Adrenal gland (tissue), 12 donors: ENCODE results near the gene ZNF827. TPM values are rescaled to one million over a fixed set of nuclear protein-coding genes. Genes with fewer than 3 reads are reported as not detected.

Experiments used
- DNase-seq, 7 donors: peaks; one replicate each; pipeline ENCODE4 v3.0.0-alpha.2; 2019 to 2020
- H3K27ac ChIP-seq, 5 donors: fragments of 200-600 bp; sonication (generic) in 4 of 5; 1 replicate in 3 of 5; 2 replicates in 2 of 5; pipeline versions ENCODE4 v1.5.1 to v1.8.0; 2016 to 2020; ENCODE audit warnings: mild to moderate bottlenecking in 1 of 5
- H3K27me3 ChIP-seq: fragments of 200-600 bp; 2 replicates; pipeline ENCODE4 v1.8.0; 2021
- H3K36me3 ChIP-seq, 2 donors: fragments of 200-600 bp; replicated peaks in 1 of 2; 1 replicate in 1 of 2; 2 replicates in 1 of 2; pipeline versions ENCODE4 v1.5.1 to v1.8.0; 2018 to 2022
- H3K4me1 ChIP-seq, 2 donors: fragments of 200-600 bp; replicated peaks in 1 of 2; 1 replicate in 1 of 2; 2 replicates in 1 of 2; pipeline versions ENCODE4 v1.5.1 to v1.8.0; 2018 to 2021
- H3K4me3 ChIP-seq, 4 donors: fragments of 200-600 bp; sonication (generic) in 3 of 4; one replicate each; pipeline ENCODE4 v1.5.1; 2016 to 2018
- H3K9me3 ChIP-seq, 3 donors: fragments of 200-600 bp; sonication (generic) in 1 of 3; replicated peaks in 1 of 3; 1 replicate in 2 of 3; 2 replicates in 1 of 3; pipeline versions ENCODE4 v1.5.1 to v1.8.0; 2016 to 2021
- CTCF ChIP-seq, 6 experiments: fragments of 450-650 bp in 4 of 6; fragments of 200-600 bp in 2 of 6; sonication (generic) in 1 of 6; IDR thresholded peaks; 1 replicate in 5 of 6; 2 replicates in 1 of 6; pipeline versions ENCODE4 v1.5.1 to v1.8.0; 2016 to 2021; ENCODE audit warnings: antibody characterized with exemption in 6 of 6, mild to moderate bottlenecking in 2 of 6, moderate library complexity in 1 of 6
- POLR2A ChIP-seq, 2 donors: fragments of 450-650 bp; IDR thresholded peaks; one replicate each; pipeline ENCODE4 v1.6.1; 2017; ENCODE audit warnings: antibody characterized with exemption in 2 of 2, mild to moderate bottlenecking in 2 of 2, moderate library complexity in 1 of 2
- WGBS, 4 donors: extraction: QIAGEN DNeasy Blood & Tissue Kit in 2 of 4; methylation state at CpG; one replicate each; pipeline versions ENCODE4 v1.1.5 to v1.1.7; 2013 to 2017; 5-methylcytosine and 5-hydroxymethylcytosine counted together
- intact Hi-C, 2 donors: fragments of 100-400 bp; cut with DNase I; formaldehyde crosslinking; loops; one replicate each; pipeline versions ENCODE4 v1.14.1 to v1.15.0; 2022 to 2023
- polyA plus RNA-seq, 3 donors: library from polyadenylated mRNA; stranded (reverse); fragments of 200-250 nt in 2 of 3; fragments of 350-450 nt in 1 of 3; fragmentation: Illumina TruSeq in 1 of 3; extraction: RNeasy Lipid Tissue Mini Kit (QIAGEN cat#74804) in 1 of 3; gene quantifications; one replicate each; pipeline ENCODE4 v1.2.3, GENCODE V29; 2013 to 2014
- total RNA-seq, 9 donors: library from RNA; depleted of rRNA in 4 of 9; stranded (reverse); fragments of >200 nt in 4 of 9; fragments of 120-200 nt in 1 of 9; fragmentation: NEBNext Ultra II Directional in 1 of 9; extraction: Animal tissue kit (Norgen Biotek cat#: 25700) in 1 of 9; gene quantifications; one replicate each; pipeline versions ENCODE4 v1.1.0 to v1.2.4, GENCODE V29; 2013 to 2023
- donor health status: healthy with polysubstance abuse.
- donor health status: Bipolar disorder and iron deficiency.
- donor health status: DM: yes; HTN: yes; CAD: no.
- donor health status: DM: no; HTN: no; CAD: no.
- donor health status: DM: no; HTN: no; CAD: no.
- donor health status: DM: yes; HTN: yes; CAD: no.

The ZNF827 gene
- total and polyA plus RNA-seq, 12 donors = 8.0 to 37.1 (median 22.7) TPM

- Histone ChIP-seq H3K4me1 (peaks cover 22 to 33% of the 10 kb centered on the region in 2 donors), H3K27me3 (no peaks in the 10 kb centered on the region), H3K27ac (peak overlapping the region in 1 of 5 donors; percentile 30), H3K4me3 (no peak overlapping the region), H3K9me3 (no peaks in the 10 kb centered on the region), H3K36me3 (no peaks in the 10 kb centered on the region)
- no peak for DNase-seq
- TF ChIP-seq POLR2A (IDR thresholded peaks at IDR 0.05) (no peak), CTCF (IDR thresholded peaks at IDR 0.05) (no peak)
- 52 to 66% (median 56%) methylated on average over 7 of the region's 7 CpGs for WGBS, 4 donors
- intact Hi-C loops = no loop called here
Observed at GRCh38 chr4:145878501-145879435, 59.9 kb downstream of the ZNF827 start.

GRCh38 chr4:145876531-145877180, 62.0 kb downstream of the ZNF827 start:
- Histone ChIP-seq H3K4me1 (peaks cover 15 to 23% of the 10 kb centered on the region in 2 donors), H3K36me3 (no peaks in the 10 kb centered on the region), H3K27ac (no peak overlapping the region), H3K27me3 (no peaks in the 10 kb centered on the region), H3K9me3 (no peaks in the 10 kb centered on the region), H3K4me3 (no peak overlapping the region)
- intact Hi-C loops = no loop called here
- no peak for TF ChIP-seq CTCF (IDR thresholded peaks at IDR 0.05)
- TF ChIP-seq POLR2A (IDR thresholded peaks at IDR 0.05) = no peak
- WGBS, 4 donors = 93 to 100% (median 97%) methylated on average over 2 of the region's 2 CpGs
- DNase-seq = no peak

GRCh38 chr4:145873901-145874300, 64.7 kb downstream of the ZNF827 start:
- Histone ChIP-seq H3K27me3 (no peaks in the 10 kb centered on the region), H3K4me1 (peaks cover 4 to 10% of the 10 kb centered on the region in 2 donors), H3K27ac (no peak overlapping the region), H3K36me3 (no peaks in the 10 kb centered on the region), H3K4me3 (no peak overlapping the region), H3K9me3 (no peaks in the 10 kb centered on the region)
- no peak for TF ChIP-seq CTCF (IDR thresholded peaks at IDR 0.05)
- TF ChIP-seq POLR2A (IDR thresholded peaks at IDR 0.05) = no peak
- intact Hi-C loops = no loop called here
- DNase-seq = no peak

GRCh38 chr4:145871209-145871608, 67.4 kb downstream of the ZNF827 start:
- TF ChIP-seq CTCF (IDR thresholded peaks at IDR 0.05) = no peak
- Histone ChIP-seq H3K9me3 (no peaks in the 10 kb centered on the region), H3K27ac (no peak overlapping the region), H3K27me3 (no peaks in the 10 kb centered on the region), H3K4me3 (no peak overlapping the region), H3K36me3 (no peaks in the 10 kb centered on the region), H3K4me1 (peaks cover 0 to 12% of the 10 kb centered on the region in 2 donors)
- intact Hi-C loops = no loop called here
- no peak for DNase-seq
